ENCODE results near the gene DCTN2.
"Not testable (repeated sequence)": the region's sequence is repeated elsewhere in the genome, so short reads cannot be mapped to it uniquely, and the experiment has no call there.

Gene DCTN2

DNA sequence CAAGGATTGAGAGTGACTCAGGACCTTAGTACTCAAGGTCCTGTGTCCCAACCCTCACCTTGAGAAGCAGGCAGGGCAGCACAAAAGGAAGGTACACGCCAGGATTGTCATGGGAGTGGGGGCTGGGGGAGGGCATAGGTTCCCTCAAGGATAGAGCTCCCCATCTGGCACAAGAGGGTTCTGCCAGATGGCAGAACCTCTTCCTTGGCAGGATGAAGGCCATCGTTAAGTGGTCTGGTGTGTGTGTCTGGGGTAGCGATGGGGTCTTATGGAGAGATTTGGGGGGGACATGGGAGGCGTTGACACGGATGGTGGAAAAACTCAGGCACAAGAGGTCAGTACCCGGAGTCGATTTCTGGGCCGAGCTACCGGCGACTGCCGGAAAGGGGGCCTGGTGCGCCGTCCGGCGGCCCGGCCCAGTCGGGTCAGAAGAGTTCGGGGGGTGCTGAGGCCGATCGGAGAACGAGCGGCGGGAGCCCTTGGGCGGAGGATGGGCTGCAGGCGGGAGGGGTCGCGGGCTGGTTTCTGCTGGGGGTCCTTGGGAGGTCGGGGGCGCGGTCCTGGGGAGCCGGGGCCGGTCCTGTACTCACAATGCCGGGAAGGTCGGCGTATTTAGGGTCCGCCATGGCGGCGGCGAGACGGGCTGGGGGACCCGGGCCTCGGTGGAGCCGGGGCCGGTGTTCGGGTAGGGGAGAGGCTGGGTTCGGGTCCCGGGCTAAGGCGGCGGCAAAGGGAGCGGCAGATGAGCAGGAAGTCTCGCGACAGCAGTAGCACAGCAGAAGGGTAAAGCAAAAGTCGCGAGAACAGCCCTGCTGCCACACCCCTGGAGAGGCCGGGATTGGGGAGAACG, at the start of gene DCTN2:
Gene DCTN2, minus strand, starts transcription at position 755 of the 850 bp plus-strand sequence. Its CDS starts 129 bp downstream, at position 626.
- Histone ChIP-seq H3K27me3 (replicated peaks; ENCODE audit: control insufficient read depth, insufficient read depth, low read length) (peaks cover 35% of the 10 kb centered on the region), H3K9ac (ENCODE audit: low read length) (peak within 1 kb of the TSS; percentile 97), H3K4me1 (ENCODE audit: control insufficient read depth, insufficient read depth, low read length) (peaks cover 24% of the 10 kb centered on the region), H3K9me3 (ENCODE audit: control insufficient read depth, low read length) (no peaks in the 10 kb centered on the region), H3K36me3 (ENCODE audit: control insufficient read depth, insufficient read depth, low read length, severe bottlenecking) (peaks cover 7% of the 10 kb centered on the region), H3K4me3 (ENCODE audit: low read length) (peak within 1 kb of the TSS; percentile 98)
- peak; percentile 99 for DNase-seq (ENCODE audit: low read depth)

DNA sequence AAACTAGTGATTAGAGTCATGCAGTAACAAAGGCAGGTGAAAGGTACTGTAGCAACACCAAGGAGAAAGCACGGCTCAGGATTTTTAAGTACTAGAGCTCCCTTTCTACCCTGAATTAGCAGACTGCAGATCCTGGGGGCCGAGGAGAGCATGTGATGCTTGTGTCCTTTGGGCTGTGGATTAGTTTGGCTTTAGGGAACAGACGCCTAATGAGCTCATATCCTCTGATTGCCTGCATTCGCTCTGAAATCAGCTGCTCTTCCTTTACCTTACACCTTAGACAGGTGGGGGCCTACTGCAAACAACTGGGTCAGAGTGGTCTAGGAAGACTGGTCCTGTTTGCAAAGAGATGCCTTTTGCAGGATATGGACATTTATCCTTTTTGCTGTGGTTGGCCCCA, 46.2 kb upstream of the DCTN2 start:
- Histone ChIP-seq H3K4me1 (ENCODE audit: control insufficient read depth, insufficient read depth, low read length) (peaks cover 8% of the 10 kb centered on the region), H3K27me3 (replicated peaks; ENCODE audit: control insufficient read depth, insufficient read depth, low read length) (peaks cover 23% of the 10 kb centered on the region), H3K9ac (ENCODE audit: low read length) (no peak overlapping the region), H3K9me3 (ENCODE audit: control insufficient read depth, low read length) (no peaks in the 10 kb centered on the region), H3K36me3 (ENCODE audit: control insufficient read depth, insufficient read depth, low read length, severe bottlenecking) (no peaks in the 10 kb centered on the region), H3K4me3 (ENCODE audit: low read length) (no peak overlapping the region)
- no peak for DNase-seq (ENCODE audit: low read depth)

- DNase-seq (ENCODE audit: low read depth) = no peak
- peaks cover 29% of the 10 kb centered on the region for H3K27me3 ChIP-seq (replicated peaks; ENCODE audit: control insufficient read depth, insufficient read depth, low read length)
- H3K36me3 ChIP-seq (ENCODE audit: control insufficient read depth, insufficient read depth, low read length, severe bottlenecking) = no peaks in the 10 kb centered on the region
- peaks cover 8% of the 10 kb centered on the region for H3K4me1 ChIP-seq (ENCODE audit: control insufficient read depth, insufficient read depth, low read length)
- H3K9me3 ChIP-seq (ENCODE audit: control insufficient read depth, low read length) = no peaks in the 10 kb centered on the region
- no peak overlapping the region for H3K4me3 ChIP-seq (ENCODE audit: low read length)
- H3K9ac ChIP-seq (ENCODE audit: low read length) = no peak overlapping the region
Measured at GRCh38 chr12:57592551-57593165, 45.7 kb upstream of the DCTN2 start.

- no peak for DNase-seq (ENCODE audit: low read depth)
- Histone ChIP-seq H3K4me1 (ENCODE audit: control insufficient read depth, insufficient read depth, low read length) (peaks cover 8% of the 10 kb centered on the region), H3K4me3 (ENCODE audit: low read length) (peak overlapping the region; percentile 84), H3K9me3 (ENCODE audit: control insufficient read depth, low read length) (no peaks in the 10 kb centered on the region), H3K36me3 (ENCODE audit: control insufficient read depth, insufficient read depth, low read length, severe bottlenecking) (no peaks in the 10 kb centered on the region), H3K27me3 (replicated peaks; ENCODE audit: control insufficient read depth, insufficient read depth, low read length) (peaks cover 32% of the 10 kb centered on the region), H3K9ac (ENCODE audit: low read length) (no peak overlapping the region)
Measured at GRCh38 chr12:57591782-57592325, 44.9 kb upstream of the DCTN2 start.

- Histone ChIP-seq H3K36me3 (ENCODE audit: control insufficient read depth, insufficient read depth, low read length, severe bottlenecking) (no peaks in the 10 kb centered on the region), H3K9me3 (ENCODE audit: control insufficient read depth, low read length) (no peaks in the 10 kb centered on the region), H3K4me1 (ENCODE audit: control insufficient read depth, insufficient read depth, low read length) (peaks cover 8% of the 10 kb centered on the region), H3K4me3 (ENCODE audit: low read length) (peak within 1 kb of the TSS; percentile 84), H3K9ac (ENCODE audit: low read length) (peak within 1 kb of the TSS; percentile 62), H3K27me3 (replicated peaks; ENCODE audit: control insufficient read depth, insufficient read depth, low read length) (peaks cover 39% of the 10 kb centered on the region)
- peak; percentile 82 for DNase-seq (ENCODE audit: low read depth)
Measured at GRCh38 chr12:57590864-57591781, 44.1 kb upstream of the DCTN2 start, which contains the start of gene PIP4K2C. PIP4K2C (plus strand) TSS chr12:57591192; CDS start chr12:57591290, 98 bp downstream.

DNA sequence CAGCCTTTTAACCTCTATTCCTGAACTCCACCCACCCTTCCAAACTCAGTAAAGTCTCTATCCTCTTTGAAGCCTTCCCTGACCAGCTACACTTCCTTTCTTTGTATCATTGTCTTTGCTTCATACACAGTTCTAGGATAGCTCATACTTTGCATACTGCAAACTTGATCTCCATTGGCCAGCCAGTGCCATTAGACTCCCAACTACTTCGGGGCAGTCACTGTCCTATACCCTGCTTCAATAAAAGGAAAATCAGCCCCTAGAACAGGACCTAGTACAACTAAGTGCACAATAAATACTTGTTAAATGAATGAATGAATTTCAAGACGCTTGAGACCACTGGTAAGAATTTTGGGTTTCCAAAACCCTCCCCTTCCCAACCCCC, 43.5 kb upstream of the DCTN2 start:
- Histone ChIP-seq H3K4me3 (ENCODE audit: low read length) (peak overlapping the region; percentile 84), H3K36me3 (ENCODE audit: control insufficient read depth, insufficient read depth, low read length, severe bottlenecking) (no peaks in the 10 kb centered on the region), H3K9ac (ENCODE audit: low read length) (no peak overlapping the region), H3K4me1 (ENCODE audit: control insufficient read depth, insufficient read depth, low read length) (peaks cover 8% of the 10 kb centered on the region), H3K9me3 (ENCODE audit: control insufficient read depth, low read length) (no peaks in the 10 kb centered on the region), H3K27me3 (replicated peaks; ENCODE audit: control insufficient read depth, insufficient read depth, low read length) (peaks cover 44% of the 10 kb centered on the region)
- no peak for DNase-seq (ENCODE audit: low read depth)

DNA sequence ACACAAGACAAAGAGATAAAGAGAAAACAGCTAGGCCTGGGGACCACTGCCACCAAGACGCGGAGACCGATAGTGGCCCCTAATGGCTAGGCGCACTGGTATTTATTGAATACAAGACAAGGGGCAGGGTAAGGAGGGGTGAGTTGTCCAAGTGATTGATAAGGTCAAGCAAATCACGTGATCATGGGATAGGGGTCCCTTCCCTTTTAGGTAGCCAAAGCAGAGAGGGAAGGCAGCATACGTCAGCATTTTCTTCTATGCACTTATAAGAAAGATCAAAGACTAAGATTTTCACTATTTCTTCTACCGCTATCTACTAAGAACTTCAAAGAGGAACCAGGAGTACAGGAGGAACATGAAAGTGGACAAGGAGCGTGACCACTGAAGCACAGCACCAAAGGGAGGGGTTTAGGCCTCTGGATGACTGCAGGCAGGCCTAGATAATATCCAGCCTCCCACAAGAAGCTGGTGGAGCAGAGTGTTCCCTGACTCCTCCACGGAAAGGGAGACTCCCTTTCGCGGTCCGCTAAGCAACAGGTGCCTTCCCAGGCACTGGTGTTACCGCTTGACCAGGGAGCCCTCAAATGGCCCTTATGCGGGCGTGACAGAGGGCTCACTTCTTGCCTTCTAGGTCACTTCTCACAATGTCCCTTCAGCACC, 42.1 kb upstream of the DCTN2 start:
- H3K27me3 ChIP-seq (replicated peaks; ENCODE audit: control insufficient read depth, insufficient read depth, low read length) = peaks cover 58% of the 10 kb centered on the region

DNA sequence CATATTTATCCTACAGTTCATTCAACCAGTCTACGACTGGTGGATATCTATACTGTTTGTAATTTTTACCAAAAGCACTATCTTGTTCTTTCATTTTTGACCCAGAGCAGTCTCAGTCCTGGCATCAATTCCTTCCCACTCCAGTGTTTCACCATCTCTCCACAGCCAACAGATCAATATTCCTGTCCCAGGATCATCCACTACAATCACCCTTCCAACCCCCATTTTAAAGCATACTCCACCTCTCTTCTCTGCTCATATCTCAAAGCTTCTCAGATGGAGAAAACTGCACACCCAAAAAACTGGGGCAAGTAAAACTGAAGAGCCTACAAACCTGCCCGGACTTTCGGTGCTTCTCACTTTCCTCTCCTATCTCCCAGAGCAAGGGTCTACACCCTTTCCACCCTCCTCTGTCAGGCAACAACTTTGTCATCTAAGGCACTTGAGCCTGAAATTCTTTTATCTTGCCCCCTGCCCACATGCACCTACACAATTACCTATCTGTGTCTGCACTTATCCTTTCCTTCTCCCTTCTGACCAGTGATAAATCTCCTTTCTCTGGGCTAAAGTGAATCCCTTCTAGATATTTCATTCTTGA, 39.9 kb upstream of the DCTN2 start:
- peaks cover 73% of the 10 kb centered on the region for H3K27me3 ChIP-seq (replicated peaks; ENCODE audit: control insufficient read depth, insufficient read depth, low read length)
- no peak overlapping the region for H3K4me3 ChIP-seq (ENCODE audit: low read length)
- H3K9me3 ChIP-seq (ENCODE audit: control insufficient read depth, low read length) = no peaks in the 10 kb centered on the region
- no peak overlapping the region for H3K9ac ChIP-seq (ENCODE audit: low read length)
- peaks cover 8% of the 10 kb centered on the region for H3K4me1 ChIP-seq (ENCODE audit: control insufficient read depth, insufficient read depth, low read length)
- H3K36me3 ChIP-seq (ENCODE audit: control insufficient read depth, insufficient read depth, low read length, severe bottlenecking) = no peaks in the 10 kb centered on the region
- DNase-seq (ENCODE audit: low read depth) = no peak

More for the DNA sequence above, 42.1 kb upstream of the DCTN2 start:
- not testable (repeated sequence) for H3K4me3 ChIP-seq (ENCODE audit: low read length); DNase-seq (ENCODE audit: low read depth); H3K4me1 ChIP-seq (ENCODE audit: control insufficient read depth, insufficient read depth, low read length); H3K9ac ChIP-seq (ENCODE audit: low read length); H3K9me3 ChIP-seq (ENCODE audit: control insufficient read depth, low read length); H3K36me3 ChIP-seq (ENCODE audit: control insufficient read depth, insufficient read depth, low read length, severe bottlenecking)

DNA sequence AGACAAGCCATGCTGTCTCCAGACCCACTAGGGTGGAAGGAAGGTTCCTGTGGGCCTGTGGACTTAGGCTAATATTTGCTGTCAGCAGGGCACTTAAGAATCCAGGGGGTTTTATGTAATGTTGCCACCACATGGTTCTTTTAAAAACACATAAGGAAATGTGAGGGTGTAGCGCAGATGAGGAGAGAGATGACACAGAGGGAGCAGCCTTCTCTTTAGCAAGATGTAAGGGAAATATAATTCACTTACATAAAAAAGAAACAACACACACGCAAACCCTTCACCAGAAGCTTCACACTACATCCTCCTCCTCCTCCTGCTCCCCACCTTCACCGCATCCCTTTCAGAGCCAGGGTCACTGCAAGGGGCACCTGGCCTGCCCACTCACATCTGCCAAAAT, 39.1 kb upstream of the DCTN2 start:
- H3K36me3 ChIP-seq (ENCODE audit: control insufficient read depth, insufficient read depth, low read length, severe bottlenecking) = no peaks in the 10 kb centered on the region
- no peak for DNase-seq (ENCODE audit: low read depth)
- peaks cover 3% of the 10 kb centered on the region for H3K4me1 ChIP-seq (ENCODE audit: control insufficient read depth, insufficient read depth, low read length)
- H3K9ac ChIP-seq (ENCODE audit: low read length) = no peak overlapping the region
- no peaks in the 10 kb centered on the region for H3K9me3 ChIP-seq (ENCODE audit: control insufficient read depth, low read length)
- H3K4me3 ChIP-seq (ENCODE audit: low read length) = no peak overlapping the region
- peaks cover 65% of the 10 kb centered on the region for H3K27me3 ChIP-seq (replicated peaks; ENCODE audit: control insufficient read depth, insufficient read depth, low read length)

- no peak for DNase-seq (ENCODE audit: low read depth)
- Histone ChIP-seq H3K36me3 (ENCODE audit: control insufficient read depth, insufficient read depth, low read length, severe bottlenecking) (no peaks in the 10 kb centered on the region), H3K9me3 (ENCODE audit: control insufficient read depth, low read length) (no peaks in the 10 kb centered on the region), H3K4me1 (ENCODE audit: control insufficient read depth, insufficient read depth, low read length) (no peaks in the 10 kb centered on the region), H3K4me3 (ENCODE audit: low read length) (no peak overlapping the region), H3K27me3 (replicated peaks; ENCODE audit: control insufficient read depth, insufficient read depth, low read length) (peaks cover 66% of the 10 kb centered on the region), H3K9ac (ENCODE audit: low read length) (no peak overlapping the region)
Measured at GRCh38 chr12:57585156-57585555, 38.2 kb upstream of the DCTN2 start.

Measured in adipocyte (in vitro differentiated cells).